Astrocyte (in vitro differentiated cells and primary cell): ENCODE results near the gene EXOC6B.

Experiments used
- EZH2 ChIP-seq: IDR thresholded peaks from 2 replicates; pipeline ENCODE4 v1.6.1; 2012; ENCODE audit warnings: mild to moderate bottlenecking, low read length, inconsistent platforms; ENCODE audit not compliant: insufficient read depth
- TF ChIP-seq, protein P1 (sequence below): IDR thresholded peaks from 2 replicates; pipeline ENCODE4 v1.5.1; 2011; ENCODE audit warnings: low read depth, mild to moderate bottlenecking, inconsistent platforms, low read length, moderate library complexity; ENCODE audit not compliant: insufficient read depth

GRCh38 chr2:72139471-72139873 lies 686.4 kb downstream of the EXOC6B start:
- TF ChIP-seq EZH2, result no peak
- TF ChIP-seq, protein P1, sequence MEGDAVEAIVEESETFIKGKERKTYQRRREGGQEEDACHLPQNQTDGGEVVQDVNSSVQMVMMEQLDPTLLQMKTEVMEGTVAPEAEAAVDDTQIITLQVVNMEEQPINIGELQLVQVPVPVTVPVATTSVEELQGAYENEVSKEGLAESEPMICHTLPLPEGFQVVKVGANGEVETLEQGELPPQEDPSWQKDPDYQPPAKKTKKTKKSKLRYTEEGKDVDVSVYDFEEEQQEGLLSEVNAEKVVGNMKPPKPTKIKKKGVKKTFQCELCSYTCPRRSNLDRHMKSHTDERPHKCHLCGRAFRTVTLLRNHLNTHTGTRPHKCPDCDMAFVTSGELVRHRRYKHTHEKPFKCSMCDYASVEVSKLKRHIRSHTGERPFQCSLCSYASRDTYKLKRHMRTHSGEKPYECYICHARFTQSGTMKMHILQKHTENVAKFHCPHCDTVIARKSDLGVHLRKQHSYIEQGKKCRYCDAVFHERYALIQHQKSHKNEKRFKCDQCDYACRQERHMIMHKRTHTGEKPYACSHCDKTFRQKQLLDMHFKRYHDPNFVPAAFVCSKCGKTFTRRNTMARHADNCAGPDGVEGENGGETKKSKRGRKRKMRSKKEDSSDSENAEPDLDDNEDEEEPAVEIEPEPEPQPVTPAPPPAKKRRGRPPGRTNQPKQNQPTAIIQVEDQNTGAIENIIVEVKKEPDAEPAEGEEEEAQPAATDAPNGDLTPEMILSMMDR, result no peak
